ENCODE data around the gene VWF.

DNA sequence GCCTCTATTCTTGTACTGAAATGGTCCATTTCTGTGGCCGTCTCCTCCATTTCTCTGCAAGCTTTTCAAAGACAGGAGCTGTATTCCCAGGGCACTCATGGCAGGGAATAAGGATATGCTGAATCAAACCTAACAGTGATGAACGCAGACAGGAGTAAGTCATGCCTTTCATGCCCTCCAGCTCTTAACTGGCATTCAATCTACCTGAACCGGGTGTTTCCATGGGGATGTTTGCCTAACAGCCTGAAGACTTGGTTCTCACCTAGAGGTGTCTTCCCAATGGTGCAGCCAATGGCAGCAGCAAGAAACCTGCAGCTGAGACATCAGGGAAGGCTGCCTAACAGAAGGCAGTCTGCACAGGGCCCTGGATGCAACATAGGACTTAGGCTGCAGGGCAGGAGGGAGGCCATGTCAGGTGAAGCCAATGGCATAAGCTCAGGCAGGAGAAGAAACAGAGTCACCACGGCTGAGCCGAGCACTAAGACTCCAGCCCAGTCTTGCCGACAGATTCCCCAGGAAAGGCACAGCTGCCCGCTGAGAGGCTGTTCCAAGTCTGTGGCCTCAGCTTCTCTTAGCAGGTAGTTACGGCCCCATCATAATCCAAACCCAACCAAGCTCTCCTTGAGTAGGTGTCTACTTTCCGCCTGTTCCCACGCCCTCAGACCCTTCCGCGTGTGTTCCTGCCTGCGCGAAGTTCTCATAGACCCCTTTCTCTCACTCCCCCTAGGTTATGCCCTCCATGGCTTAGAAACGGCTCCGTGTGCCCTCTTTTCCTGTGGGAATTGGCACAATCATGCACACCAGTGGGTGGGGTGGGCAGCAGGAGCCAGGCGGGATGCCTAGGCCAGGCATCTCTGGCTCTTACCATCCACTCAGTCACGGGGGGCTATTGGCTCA, 44.1 kb downstream of the VWF start:
- TF ChIP-seq, protein P1, sequence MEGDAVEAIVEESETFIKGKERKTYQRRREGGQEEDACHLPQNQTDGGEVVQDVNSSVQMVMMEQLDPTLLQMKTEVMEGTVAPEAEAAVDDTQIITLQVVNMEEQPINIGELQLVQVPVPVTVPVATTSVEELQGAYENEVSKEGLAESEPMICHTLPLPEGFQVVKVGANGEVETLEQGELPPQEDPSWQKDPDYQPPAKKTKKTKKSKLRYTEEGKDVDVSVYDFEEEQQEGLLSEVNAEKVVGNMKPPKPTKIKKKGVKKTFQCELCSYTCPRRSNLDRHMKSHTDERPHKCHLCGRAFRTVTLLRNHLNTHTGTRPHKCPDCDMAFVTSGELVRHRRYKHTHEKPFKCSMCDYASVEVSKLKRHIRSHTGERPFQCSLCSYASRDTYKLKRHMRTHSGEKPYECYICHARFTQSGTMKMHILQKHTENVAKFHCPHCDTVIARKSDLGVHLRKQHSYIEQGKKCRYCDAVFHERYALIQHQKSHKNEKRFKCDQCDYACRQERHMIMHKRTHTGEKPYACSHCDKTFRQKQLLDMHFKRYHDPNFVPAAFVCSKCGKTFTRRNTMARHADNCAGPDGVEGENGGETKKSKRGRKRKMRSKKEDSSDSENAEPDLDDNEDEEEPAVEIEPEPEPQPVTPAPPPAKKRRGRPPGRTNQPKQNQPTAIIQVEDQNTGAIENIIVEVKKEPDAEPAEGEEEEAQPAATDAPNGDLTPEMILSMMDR (IDR thresholded peaks at IDR 0.05; ENCODE audit: low read length), result no peak
- no peak for TF ChIP-seq EZH2 (optimal IDR thresholded peaks at IDR 0.05; ENCODE audit: low read depth, low read length)
- no peak for TF ChIP-seq EZH2phosphoT487 (IDR thresholded peaks at IDR 0.05; ENCODE audit: low read length)

Measured in MM.1S (cell line).